ENCODE results near the gene PIAS1. TPM values are rescaled to one million over a fixed set of nuclear protein-coding genes. Genes with fewer than 3 reads are reported as not detected.

The PIAS1 gene
- total RNA-seq, 1 experiment from 2014 or later = 29.7 TPM

- Mint-ChIP-seq H3K36me3 (peaks cover 6% of the 10 kb centered on the region; the same call in 1 of the 2 replicates), H3K27me3 (ENCODE audit: low read depth) (peaks cover 14% of the 10 kb centered on the region), H3K4me3 (peak within 1 kb of the TSS; percentile 93), H3K9me3 (peaks cover 4% of the 10 kb centered on the region; the same call in 1 of the 2 replicates), H3K4me1 (peaks cover 31% of the 10 kb centered on the region), H3K27ac (peak within 1 kb of the TSS; percentile 85)
- ATAC-seq (peak; percentile 90), DNase-seq (ENCODE audit: low spot score) (peak; percentile 84)
- ChIA-PET POLR2A (interaction anchor here (0.9 to 2.6 kb wide), 5 partner anchors 10 to 77 kb away, joined by 3 to 13 read pairs (median 4); partner anchors contain the start of gene FEM1B), CTCF (interaction anchor here (0.8 to 6.9 kb wide), 8 partner anchors 18 to 77 kb away, joined by 3 to 33 read pairs (median 3); no protein-coding TSS in a partner anchor)
- TF ChIP-seq HMGXB4 (CRISPR knock-in tag; IDR thresholded peaks at IDR 0.05) (peak; percentile 79), ZNF425 (CRISPR knock-in tag; conservative IDR thresholded peaks at IDR 0.05) (no peak), PRDM15 (CRISPR knock-in tag; IDR thresholded peaks at IDR 0.05) (no peak), ZNF396 (CRISPR knock-in tag; IDR thresholded peaks at IDR 0.05; ENCODE audit: borderline replicate concordance) (no peak), TEAD1 (CRISPR knock-in tag; IDR thresholded peaks at IDR 0.05) (peak; percentile 93), GABPB1 (CRISPR knock-in tag; IDR thresholded peaks at IDR 0.05) (peak; percentile 57), ZNF263 (CRISPR knock-in tag; IDR thresholded peaks at IDR 0.05; ENCODE audit: low read depth) (0 out of 2 replicates have a peak, but pooled peaks have one; percentile 36)
- TF ChIP-seq, protein P1, sequence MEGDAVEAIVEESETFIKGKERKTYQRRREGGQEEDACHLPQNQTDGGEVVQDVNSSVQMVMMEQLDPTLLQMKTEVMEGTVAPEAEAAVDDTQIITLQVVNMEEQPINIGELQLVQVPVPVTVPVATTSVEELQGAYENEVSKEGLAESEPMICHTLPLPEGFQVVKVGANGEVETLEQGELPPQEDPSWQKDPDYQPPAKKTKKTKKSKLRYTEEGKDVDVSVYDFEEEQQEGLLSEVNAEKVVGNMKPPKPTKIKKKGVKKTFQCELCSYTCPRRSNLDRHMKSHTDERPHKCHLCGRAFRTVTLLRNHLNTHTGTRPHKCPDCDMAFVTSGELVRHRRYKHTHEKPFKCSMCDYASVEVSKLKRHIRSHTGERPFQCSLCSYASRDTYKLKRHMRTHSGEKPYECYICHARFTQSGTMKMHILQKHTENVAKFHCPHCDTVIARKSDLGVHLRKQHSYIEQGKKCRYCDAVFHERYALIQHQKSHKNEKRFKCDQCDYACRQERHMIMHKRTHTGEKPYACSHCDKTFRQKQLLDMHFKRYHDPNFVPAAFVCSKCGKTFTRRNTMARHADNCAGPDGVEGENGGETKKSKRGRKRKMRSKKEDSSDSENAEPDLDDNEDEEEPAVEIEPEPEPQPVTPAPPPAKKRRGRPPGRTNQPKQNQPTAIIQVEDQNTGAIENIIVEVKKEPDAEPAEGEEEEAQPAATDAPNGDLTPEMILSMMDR (IDR thresholded peaks at IDR 0.05) = no peak
- TF ChIP-seq, protein P2, sequence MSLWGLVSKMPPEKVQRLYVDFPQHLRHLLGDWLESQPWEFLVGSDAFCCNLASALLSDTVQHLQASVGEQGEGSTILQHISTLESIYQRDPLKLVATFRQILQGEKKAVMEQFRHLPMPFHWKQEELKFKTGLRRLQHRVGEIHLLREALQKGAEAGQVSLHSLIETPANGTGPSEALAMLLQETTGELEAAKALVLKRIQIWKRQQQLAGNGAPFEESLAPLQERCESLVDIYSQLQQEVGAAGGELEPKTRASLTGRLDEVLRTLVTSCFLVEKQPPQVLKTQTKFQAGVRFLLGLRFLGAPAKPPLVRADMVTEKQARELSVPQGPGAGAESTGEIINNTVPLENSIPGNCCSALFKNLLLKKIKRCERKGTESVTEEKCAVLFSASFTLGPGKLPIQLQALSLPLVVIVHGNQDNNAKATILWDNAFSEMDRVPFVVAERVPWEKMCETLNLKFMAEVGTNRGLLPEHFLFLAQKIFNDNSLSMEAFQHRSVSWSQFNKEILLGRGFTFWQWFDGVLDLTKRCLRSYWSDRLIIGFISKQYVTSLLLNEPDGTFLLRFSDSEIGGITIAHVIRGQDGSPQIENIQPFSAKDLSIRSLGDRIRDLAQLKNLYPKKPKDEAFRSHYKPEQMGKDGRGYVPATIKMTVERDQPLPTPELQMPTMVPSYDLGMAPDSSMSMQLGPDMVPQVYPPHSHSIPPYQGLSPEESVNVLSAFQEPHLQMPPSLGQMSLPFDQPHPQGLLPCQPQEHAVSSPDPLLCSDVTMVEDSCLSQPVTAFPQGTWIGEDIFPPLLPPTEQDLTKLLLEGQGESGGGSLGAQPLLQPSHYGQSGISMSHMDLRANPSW (CRISPR knock-in tag; conservative IDR thresholded peaks at IDR 0.05; ENCODE audit: low read depth) = no peak
- TF ChIP-seq, protein P3, sequence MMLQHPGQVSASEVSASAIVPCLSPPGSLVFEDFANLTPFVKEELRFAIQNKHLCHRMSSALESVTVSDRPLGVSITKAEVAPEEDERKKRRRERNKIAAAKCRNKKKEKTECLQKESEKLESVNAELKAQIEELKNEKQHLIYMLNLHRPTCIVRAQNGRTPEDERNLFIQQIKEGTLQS (CRISPR knock-in tag; conservative IDR thresholded peaks at IDR 0.05) = no peak
- TF ChIP-seq, protein P4, sequence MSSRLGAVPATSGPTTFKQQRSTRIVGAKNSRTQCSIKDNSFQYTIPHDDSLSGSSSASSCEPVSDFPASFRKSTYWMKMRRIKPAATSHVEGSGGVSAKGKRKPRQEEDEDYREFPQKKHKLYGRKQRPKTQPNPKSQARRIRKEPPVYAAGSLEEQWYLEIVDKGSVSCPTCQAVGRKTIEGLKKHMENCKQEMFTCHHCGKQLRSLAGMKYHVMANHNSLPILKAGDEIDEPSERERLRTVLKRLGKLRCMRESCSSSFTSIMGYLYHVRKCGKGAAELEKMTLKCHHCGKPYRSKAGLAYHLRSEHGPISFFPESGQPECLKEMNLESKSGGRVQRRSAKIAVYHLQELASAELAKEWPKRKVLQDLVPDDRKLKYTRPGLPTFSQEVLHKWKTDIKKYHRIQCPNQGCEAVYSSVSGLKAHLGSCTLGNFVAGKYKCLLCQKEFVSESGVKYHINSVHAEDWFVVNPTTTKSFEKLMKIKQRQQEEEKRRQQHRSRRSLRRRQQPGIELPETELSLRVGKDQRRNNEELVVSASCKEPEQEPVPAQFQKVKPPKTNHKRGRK (CRISPR knock-in tag; IDR thresholded peaks at IDR 0.05; ENCODE audit: borderline replicate concordance) = no peak
- TF ChIP-seq, protein P5, sequence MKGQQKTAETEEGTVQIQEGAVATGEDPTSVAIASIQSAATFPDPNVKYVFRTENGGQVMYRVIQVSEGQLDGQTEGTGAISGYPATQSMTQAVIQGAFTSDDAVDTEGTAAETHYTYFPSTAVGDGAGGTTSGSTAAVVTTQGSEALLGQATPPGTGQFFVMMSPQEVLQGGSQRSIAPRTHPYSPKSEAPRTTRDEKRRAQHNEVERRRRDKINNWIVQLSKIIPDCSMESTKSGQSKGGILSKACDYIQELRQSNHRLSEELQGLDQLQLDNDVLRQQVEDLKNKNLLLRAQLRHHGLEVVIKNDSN (CRISPR knock-in tag; IDR thresholded peaks at IDR 0.05) = peak; percentile 92
- TF ChIP-seq, protein P6, sequence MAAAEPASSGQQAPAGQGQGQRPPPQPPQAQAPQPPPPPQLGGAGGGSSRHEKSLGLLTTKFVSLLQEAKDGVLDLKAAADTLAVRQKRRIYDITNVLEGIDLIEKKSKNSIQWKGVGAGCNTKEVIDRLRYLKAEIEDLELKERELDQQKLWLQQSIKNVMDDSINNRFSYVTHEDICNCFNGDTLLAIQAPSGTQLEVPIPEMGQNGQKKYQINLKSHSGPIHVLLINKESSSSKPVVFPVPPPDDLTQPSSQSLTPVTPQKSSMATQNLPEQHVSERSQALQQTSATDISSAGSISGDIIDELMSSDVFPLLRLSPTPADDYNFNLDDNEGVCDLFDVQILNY (CRISPR knock-in tag; IDR thresholded peaks at IDR 0.05) = peak; percentile 97
- TF ChIP-seq, protein P7, sequence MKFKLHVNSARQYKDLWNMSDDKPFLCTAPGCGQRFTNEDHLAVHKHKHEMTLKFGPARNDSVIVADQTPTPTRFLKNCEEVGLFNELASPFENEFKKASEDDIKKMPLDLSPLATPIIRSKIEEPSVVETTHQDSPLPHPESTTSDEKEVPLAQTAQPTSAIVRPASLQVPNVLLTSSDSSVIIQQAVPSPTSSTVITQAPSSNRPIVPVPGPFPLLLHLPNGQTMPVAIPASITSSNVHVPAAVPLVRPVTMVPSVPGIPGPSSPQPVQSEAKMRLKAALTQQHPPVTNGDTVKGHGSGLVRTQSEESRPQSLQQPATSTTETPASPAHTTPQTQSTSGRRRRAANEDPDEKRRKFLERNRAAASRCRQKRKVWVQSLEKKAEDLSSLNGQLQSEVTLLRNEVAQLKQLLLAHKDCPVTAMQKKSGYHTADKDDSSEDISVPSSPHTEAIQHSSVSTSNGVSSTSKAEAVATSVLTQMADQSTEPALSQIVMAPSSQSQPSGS (CRISPR knock-in tag; IDR thresholded peaks at IDR 0.05; ENCODE audit: borderline replicate concordance, low read depth) = no peak
Measured at GRCh38 chr15:68229386-68230156, 175.5 kb downstream of the PIAS1 start, which contains the start of gene CLN6. TSS of gene CLN6 (minus strand) at chr15:68229728. CDS start at chr15:68229584, 144 bp downstream.

All from WTC11 (cell line).